Right lobe of liver (tissue), 6 donors: ENCODE data around the gene SLC39A6. TPM values are rescaled to one million over a fixed set of nuclear protein-coding genes. Genes with fewer than 3 reads are reported as not detected.
A peak's percentile ranks its signal among the peaks of the same experiment; 100 is the strongest.

ENCODE experiments used
- ATAC-seq, 4 donors: fragments of 200-7000 bp; cut with Tn5 transposase; one replicate each; pipeline ENCODE4 v1.9.1; 2020; ENCODE audit warnings: mild to moderate bottlenecking in 4 of 4, moderate library complexity in 4 of 4
- DNase-seq, 3 donors: peaks; one replicate each; pipeline ENCODE4 v3.0.0-alpha.2; 2020
- H3K27ac ChIP-seq, 3 donors: fragments of 200-600 bp; one replicate each; pipeline ENCODE4 v1.8.0; 2022
- H3K27me3 ChIP-seq, 2 donors: fragments of 200-600 bp; one replicate each; pipeline ENCODE4 v1.8.0; 2022
- H3K36me3 ChIP-seq, 4 donors: fragments of 200-600 bp; sonication (generic) in 1 of 4; one replicate each; pipeline versions ENCODE4 v1.5.1 to v1.8.0; 2017 to 2022; ENCODE audit warnings: control low read depth in 1 of 4
- H3K4me1 ChIP-seq, 4 donors: fragments of 200-600 bp; sonication (generic) in 1 of 4; one replicate each; pipeline versions ENCODE4 v1.5.1 to v1.8.0; 2017 to 2022; ENCODE audit warnings: control low read depth in 1 of 4
- H3K4me3 ChIP-seq, 3 donors: fragments of 200-600 bp; one replicate each; pipeline ENCODE4 v1.8.0; 2022
- H3K9me3 ChIP-seq, 4 donors: fragments of 200-600 bp; sonication (generic) in 1 of 4; one replicate each; pipeline versions ENCODE4 v1.5.1 to v1.8.0; 2017 to 2022; ENCODE audit warnings: control low read depth in 1 of 4
- POLR2A ChIP-seq: fragments of 450-650 bp; IDR thresholded peaks from one replicate; pipeline ENCODE4 v1.6.1; 2017; ENCODE audit warnings: antibody characterized with exemption, mild to moderate bottlenecking
- WGBS: methylation state at CpG from one replicate; pipeline ENCODE4 v1.1.6; 2018; ENCODE audit warnings: low coverage, low lambda C conversion rate; ENCODE audit not compliant: insufficient coverage; ENCODE audit errors: missing lambda C conversion rate; 5-methylcytosine and 5-hydroxymethylcytosine counted together
- intact Hi-C, 2 donors: fragments of 100-400 bp; cut with DNase I; formaldehyde crosslinking; loops; one replicate each; pipeline versions ENCODE4 v1.11.2 to v1.14.1; 2022
- total RNA-seq, 6 experiments: library from RNA; depleted of rRNA in 2 of 6; stranded (reverse); fragments of >200 nt in 2 of 6; fragmentation: NEBNext Ultra II Directional in 3 of 6; extraction: Animal tissue kit (Norgen Biotek cat#: 25700) in 3 of 6; gene quantifications; one replicate each; pipeline versions ENCODE4 v1.1.0 to v1.2.4, GENCODE V29; 2016 to 2023
- TF ChIP-seq, protein P1 (sequence below), 4 donors: fragments of 200-600 bp in 3 of 4; fragments of 450-650 bp in 1 of 4; IDR thresholded peaks; one replicate each; pipeline versions ENCODE4 v1.5.1 to v1.8.0; 2016 to 2022; ENCODE audit warnings: antibody characterized with exemption in 4 of 4, mild to moderate bottlenecking in 2 of 4
- donor health status: DM: no; HTN: yes; CAD: no.
- donor health status: DM: no; HTN: no; CAD: no.
- donor health status: DM: no; HTN: no; CAD: no.
- donor health status: DM: no; HTN: yes; CAD: no.
- donor health status: DM: no; HTN: yes; CAD: no.

SLC39A6 gene
- total RNA-seq, 6 experiments from 2014 or later, result 6.5 to 13.2 (median 8.7) TPM

DNA sequence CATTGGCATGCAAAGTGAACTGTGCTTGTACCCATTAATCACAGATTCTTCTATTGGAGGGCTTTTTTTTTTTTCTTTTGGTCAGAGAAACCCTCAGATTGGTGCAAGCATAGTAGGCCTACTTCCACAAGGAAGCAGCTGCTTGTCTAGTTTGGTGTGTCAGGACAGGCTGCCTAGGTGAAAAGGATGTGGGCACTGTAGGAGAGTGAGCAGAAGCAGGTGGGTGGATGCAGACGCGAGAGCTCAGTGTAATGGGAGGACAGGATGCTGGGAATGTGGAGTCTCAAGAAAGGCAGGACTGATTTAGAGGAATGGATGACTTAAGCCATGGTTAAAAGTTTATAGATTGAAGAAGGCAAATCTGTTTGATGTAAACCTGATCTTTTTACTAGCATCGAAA lies 3.6 kb upstream of the SLC39A6 start:
- Histone ChIP-seq H3K4me3 (no peak overlapping the region), H3K36me3 (peaks cover 0 to 23% (median 4%) of the 10 kb centered on the region in 4 donors), H3K9me3 (no peaks in the 10 kb centered on the region), H3K27ac (no peak overlapping the region), H3K27me3 (no peaks in the 10 kb centered on the region), H3K4me1 (peaks cover 0 to 24% (median 6%) of the 10 kb centered on the region in 4 donors)
- intact Hi-C loops, result no loop called here
- DNase-seq, result no peak
- TF ChIP-seq, protein P1, sequence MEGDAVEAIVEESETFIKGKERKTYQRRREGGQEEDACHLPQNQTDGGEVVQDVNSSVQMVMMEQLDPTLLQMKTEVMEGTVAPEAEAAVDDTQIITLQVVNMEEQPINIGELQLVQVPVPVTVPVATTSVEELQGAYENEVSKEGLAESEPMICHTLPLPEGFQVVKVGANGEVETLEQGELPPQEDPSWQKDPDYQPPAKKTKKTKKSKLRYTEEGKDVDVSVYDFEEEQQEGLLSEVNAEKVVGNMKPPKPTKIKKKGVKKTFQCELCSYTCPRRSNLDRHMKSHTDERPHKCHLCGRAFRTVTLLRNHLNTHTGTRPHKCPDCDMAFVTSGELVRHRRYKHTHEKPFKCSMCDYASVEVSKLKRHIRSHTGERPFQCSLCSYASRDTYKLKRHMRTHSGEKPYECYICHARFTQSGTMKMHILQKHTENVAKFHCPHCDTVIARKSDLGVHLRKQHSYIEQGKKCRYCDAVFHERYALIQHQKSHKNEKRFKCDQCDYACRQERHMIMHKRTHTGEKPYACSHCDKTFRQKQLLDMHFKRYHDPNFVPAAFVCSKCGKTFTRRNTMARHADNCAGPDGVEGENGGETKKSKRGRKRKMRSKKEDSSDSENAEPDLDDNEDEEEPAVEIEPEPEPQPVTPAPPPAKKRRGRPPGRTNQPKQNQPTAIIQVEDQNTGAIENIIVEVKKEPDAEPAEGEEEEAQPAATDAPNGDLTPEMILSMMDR (IDR thresholded peaks at IDR 0.05), result no peak
- no peak for TF ChIP-seq POLR2A
- no peak for ATAC-seq
- 82% methylated on average over 3 of the region's 3 CpGs for WGBS

DNA sequence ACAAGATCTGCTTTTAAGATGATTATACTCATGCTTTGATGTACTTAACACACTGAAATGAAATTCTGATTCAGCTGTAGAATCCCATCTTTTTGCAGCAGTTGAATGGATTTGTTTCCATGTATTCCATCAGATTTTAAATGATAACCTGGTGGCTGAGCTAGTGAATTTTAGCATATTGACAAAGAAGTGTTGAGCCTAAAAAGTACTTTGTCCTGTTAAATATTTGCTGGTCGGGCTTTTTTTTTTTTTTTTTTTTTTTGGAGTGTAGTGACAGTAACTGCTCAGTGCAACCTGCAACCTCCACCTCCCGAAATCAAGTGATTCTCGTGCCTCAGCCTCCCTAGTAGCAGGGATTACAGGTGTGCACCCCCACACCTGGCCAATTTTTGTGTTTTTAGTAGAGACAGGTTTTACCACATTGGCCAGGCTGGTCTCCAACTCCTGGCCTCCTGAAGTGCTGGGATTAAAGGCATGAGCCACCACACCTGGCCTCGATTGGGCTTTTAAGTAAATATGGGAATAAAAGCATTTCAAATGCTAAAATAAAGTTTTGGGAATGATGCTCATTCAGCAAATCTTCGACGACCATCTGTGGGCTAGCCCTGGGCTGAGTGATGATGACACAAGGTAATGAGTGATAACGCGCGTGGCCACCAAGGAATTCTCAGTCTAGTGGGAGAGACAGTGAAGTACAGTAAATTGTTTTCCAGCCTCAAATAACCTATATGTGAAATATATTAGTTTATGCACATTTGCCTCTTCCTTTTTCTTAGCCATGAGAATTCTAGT lies 2.7 kb upstream of the SLC39A6 start:
- Histone ChIP-seq H3K36me3 (peaks cover 0 to 19% (median 4%) of the 10 kb centered on the region in 4 donors), H3K9me3 (no peaks in the 10 kb centered on the region), H3K27ac (peak overlapping the region in 2 of 3 donors; percentile 96 to 99), H3K27me3 (no peaks in the 10 kb centered on the region), H3K4me1 (peaks cover 0 to 24% (median 6%) of the 10 kb centered on the region in 4 donors), H3K4me3 (peak overlapping the region in 2 of 3 donors; percentile 65 to 75)
- ATAC-seq, result no peak
- no peak for DNase-seq
- TF ChIP-seq POLR2A, result no peak
- TF ChIP-seq, protein P1 (IDR thresholded peaks at IDR 0.05), result no peak
- WGBS, result 62% methylated on average over 9 of the region's 9 CpGs
- intact Hi-C loops, result no loop called here

DNA sequence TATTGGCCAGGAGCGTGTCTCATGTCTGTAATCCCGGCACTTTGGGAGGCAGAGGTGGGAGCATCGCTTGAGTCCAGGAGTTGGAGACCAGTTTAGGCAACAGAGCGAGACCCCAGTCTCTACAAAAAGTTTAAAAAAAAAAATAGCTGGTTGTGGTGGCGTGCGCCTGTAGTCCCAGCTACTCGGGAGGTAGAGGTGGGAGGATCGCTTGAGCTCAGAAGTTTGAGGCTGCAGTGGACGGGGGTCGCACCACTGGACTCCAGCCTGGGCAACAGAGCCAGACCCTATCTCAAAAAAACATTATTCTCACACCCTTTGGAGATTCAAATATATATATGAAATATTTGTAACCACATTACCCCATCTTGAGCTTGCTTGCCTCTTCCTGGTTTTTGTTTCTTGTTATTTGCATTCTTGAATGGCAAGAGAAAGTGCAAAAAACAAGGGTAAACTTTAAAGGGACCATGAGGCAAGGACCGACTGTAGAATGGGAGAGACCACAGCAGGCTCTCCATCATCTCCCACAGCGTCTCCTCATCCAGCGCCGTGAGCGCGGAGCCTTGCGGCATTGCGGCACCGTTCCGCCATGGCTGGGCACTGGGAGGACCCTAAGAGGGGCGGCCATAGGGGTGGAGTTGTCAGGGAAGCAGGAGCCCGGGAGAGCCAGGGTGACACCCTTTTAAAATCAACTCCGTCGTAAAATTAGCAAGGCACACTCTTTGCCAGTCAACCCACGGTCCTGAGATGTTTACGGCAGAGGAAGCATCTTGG lies 1.9 kb upstream of the SLC39A6 start:
- Histone ChIP-seq H3K36me3 (peaks cover 0 to 11% (median 4%) of the 10 kb centered on the region in 4 donors), H3K27ac (peak overlapping the region; percentile 96 to 99 (median 99)), H3K4me1 (peaks cover 0 to 24% (median 6%) of the 10 kb centered on the region in 4 donors), H3K4me3 (peak overlapping the region; percentile 65 to 75 (median 65)), H3K27me3 (no peaks in the 10 kb centered on the region), H3K9me3 (no peaks in the 10 kb centered on the region)
- DNase-seq, result no peak
- intact Hi-C loops, result no loop called here
- TF ChIP-seq POLR2A, result no peak
- TF ChIP-seq, protein P1 (IDR thresholded peaks at IDR 0.05), result no peak
- 49% methylated on average over 17 of the region's 26 CpGs for WGBS
- no peak for ATAC-seq

DNA sequence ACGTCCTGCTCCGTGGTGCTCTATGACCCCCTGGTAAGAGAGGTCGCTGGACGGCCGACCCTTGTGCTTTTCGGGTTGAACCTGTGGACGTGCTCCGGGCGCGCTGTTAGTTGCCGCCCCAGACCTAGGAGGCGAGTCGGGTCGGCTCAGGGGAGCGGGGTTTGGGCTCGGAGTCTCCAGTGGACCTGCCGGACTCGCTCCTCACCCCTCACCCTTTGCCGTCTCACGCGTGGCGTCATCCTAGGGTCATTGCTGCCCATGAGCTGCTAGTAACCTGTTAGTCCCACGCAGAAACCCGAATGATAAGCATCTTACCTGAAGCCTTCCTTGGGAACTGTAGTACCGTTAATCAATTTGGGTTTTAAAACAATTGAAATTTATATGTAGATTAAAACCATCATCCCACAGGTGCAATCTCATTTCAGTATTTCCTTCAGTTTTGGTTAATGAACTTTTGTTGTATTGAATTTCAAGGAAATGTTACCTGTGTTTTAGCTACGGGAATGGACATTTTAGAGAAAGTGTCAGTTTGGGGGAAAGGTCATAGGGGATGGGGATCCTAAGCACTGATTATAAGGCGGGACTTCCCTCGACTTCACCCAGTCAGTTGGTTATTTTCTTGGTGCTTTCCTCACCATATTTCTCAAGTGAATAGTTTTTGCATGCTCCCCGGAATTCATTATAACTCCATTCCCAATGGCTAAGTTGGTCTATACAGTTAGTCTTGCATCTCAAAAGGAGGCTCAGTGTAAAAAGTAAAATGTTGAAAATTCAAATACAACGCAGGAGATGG lies 1.1 kb upstream of the SLC39A6 start:
- peak overlapping the region; percentile 65 to 75 (median 65) for H3K4me3 ChIP-seq
- H3K4me1 ChIP-seq, result peaks cover 0 to 24% (median 6%) of the 10 kb centered on the region in 4 donors
- peak overlapping the region; percentile 96 to 99 (median 99) for H3K27ac ChIP-seq
- no peaks in the 10 kb centered on the region for H3K27me3 ChIP-seq
- ATAC-seq (peak in 2 of 4 donors; percentile 27 to 53), DNase-seq (no peak)
- H3K9me3 ChIP-seq, result no peaks in the 10 kb centered on the region
- peaks cover 0 to 9% (median 4%) of the 10 kb centered on the region in 4 donors for H3K36me3 ChIP-seq
- 4% methylated on average over 11 of the region's 30 CpGs for WGBS
- TF ChIP-seq, protein P1 (IDR thresholded peaks at IDR 0.05), result no peak
- TF ChIP-seq POLR2A, result no peak
- intact Hi-C loops, result no loop called here
